GM12892 (cell line): ENCODE data around the gene CHPF2.

ENCODE experiments used
- DNase-seq: peaks from one replicate; pipeline ENCODE4 v3.0.0; 2011; ENCODE audit not compliant: insufficient read length
- FAIRE-seq: peaks from 2 replicates; lab custom pipeline; 2011; peaks lifted over from hg19 to GRCh38; lab: Jason Lieb, UNC
- POLR2A ChIP-seq: IDR thresholded peaks from 2 replicates; pipeline ENCODE4 v1.6.1; 2011; ENCODE audit warnings: low read depth, low read length, control low read depth
- POLR2AphosphoS5 ChIP-seq: IDR thresholded peaks from 2 replicates; pipeline ENCODE4 v1.6.1; 2011; ENCODE audit warnings: low read depth, low read length, control low read depth
- TAF1 ChIP-seq: IDR thresholded peaks from 2 replicates; pipeline ENCODE4 v1.6.1; 2011; ENCODE audit warnings: low read depth, mild to moderate bottlenecking, control low read depth, low read length, borderline replicate concordance

The CHPF2 gene

DNA sequence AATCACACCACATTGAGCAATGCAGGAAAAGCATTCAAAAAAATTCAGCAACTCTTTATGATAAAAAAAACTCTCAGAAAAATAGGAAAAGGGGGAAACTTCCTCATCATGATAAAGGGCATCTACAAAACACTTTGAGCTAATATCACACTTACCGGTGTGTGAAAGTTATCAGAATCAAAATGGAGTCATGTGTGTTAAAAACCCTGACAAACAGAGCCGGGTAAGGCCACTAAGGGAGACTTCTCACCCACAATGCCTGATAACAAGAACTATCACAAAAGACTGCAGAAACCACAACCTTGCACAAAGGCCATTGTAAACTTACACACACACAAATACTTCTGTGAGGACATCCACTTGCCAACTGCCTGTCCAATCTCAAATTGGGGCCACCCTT is 51.0 kb downstream of the CHPF2 start:
- FAIRE-seq = no peak
- TF ChIP-seq TAF1 (no peak), POLR2AphosphoS5 (no peak), POLR2A (no peak)
- no peak for DNase-seq

DNA sequence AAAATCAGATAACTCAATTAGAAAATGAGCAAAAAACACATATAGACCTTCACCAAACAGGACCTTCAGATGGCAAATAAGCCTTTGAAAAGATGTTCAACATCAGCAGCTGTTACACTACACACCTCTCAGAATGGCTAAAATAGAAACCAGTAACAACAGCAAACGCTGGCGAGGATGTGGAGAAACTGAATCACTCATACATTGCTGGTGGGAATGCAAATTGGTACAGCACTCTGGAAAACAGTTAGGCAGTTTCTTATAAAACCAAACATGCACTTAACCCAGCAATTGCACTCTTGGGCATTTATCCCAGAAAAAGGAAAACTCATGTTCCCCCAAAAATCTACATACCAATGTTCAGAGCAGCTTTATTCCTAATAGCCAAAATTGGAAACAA is 53.9 kb downstream of the CHPF2 start:
- TF ChIP-seq POLR2AphosphoS5 (no peak), POLR2A (no peak), TAF1 (no peak)
- no peak for DNase-seq
- FAIRE-seq = no peak
